ENCODE data around the gene PCNT.

Gene PCNT

GRCh38 chr21:46409641-46410406, 85.9 kb downstream of the PCNT start:
- DNase-seq (ENCODE audit: low read depth), result no peak

GRCh38 chr21:46410516-46410915, 86.6 kb downstream of the PCNT start:
- no peak for DNase-seq (ENCODE audit: low read depth)

GRCh38 chr21:46411236-46411635, 87.3 kb downstream of the PCNT start:
- no peak for DNase-seq (ENCODE audit: low read depth)

GRCh38 chr21:46411691-46412090, 87.7 kb downstream of the PCNT start:
- no peak for DNase-seq (ENCODE audit: low read depth)

- no peak for DNase-seq (ENCODE audit: low read depth)
Observed at GRCh38 chr21:46412521-46413364, 88.8 kb downstream of the PCNT start.

- no peak for DNase-seq (ENCODE audit: low read depth)
Observed at GRCh38 chr21:46413365-46413696, 89.4 kb downstream of the PCNT start.

- no peak for DNase-seq (ENCODE audit: low read depth)
Observed at GRCh38 chr21:46414965-46415275, 91.0 kb downstream of the PCNT start.

GRCh38 chr21:46416551-46416950, 92.6 kb downstream of the PCNT start:
- DNase-seq (ENCODE audit: low read depth), result no peak

GRCh38 chr21:46418265-46418946, 94.5 kb downstream of the PCNT start:
- no peak for DNase-seq (ENCODE audit: low read depth)

GRCh38 chr21:46420241-46421190, 96.6 kb downstream of the PCNT start:
- no peak for DNase-seq (ENCODE audit: low read depth)

GRCh38 chr21:46421191-46421750, 97.3 kb downstream of the PCNT start:
- no peak for DNase-seq (ENCODE audit: low read depth)

GRCh38 chr21:46421756-46422555, 98.0 kb downstream of the PCNT start:
- no peak for DNase-seq (ENCODE audit: low read depth)

- no peak for DNase-seq (ENCODE audit: low read depth)
Observed at GRCh38 chr21:46422636-46423241, 98.8 kb downstream of the PCNT start.

- DNase-seq (ENCODE audit: low read depth), result no peak
Observed at GRCh38 chr21:46423546-46424038, 99.6 kb downstream of the PCNT start.

GRCh38 chr21:46424039-46424591, 100.2 kb downstream of the PCNT start:
- DNase-seq (ENCODE audit: low read depth), result no peak

GRCh38 chr21:46424621-46425020, 100.7 kb downstream of the PCNT start:
- no peak for DNase-seq (ENCODE audit: low read depth)

GRCh38 chr21:46425041-46425440, 101.1 kb downstream of the PCNT start:
- DNase-seq (ENCODE audit: low read depth), result no peak

- DNase-seq (ENCODE audit: low read depth), result no peak
Observed at GRCh38 chr21:46425571-46425970, 101.6 kb downstream of the PCNT start.

GRCh38 chr21:46426313-46427046, 102.5 kb downstream of the PCNT start:
- DNase-seq (ENCODE audit: low read depth), result no peak
